Prostate gland (tissue), 2 donors: ENCODE measurements around the gene CTBP2. TPM values are rescaled to one million over a fixed set of nuclear protein-coding genes. Genes with fewer than 3 reads are reported as not detected.

Experiments used
- DNase-seq: peaks from one replicate; pipeline ENCODE4 v3.0.0-alpha.2; 2019; ENCODE audit warnings: low spot score
- H3K27ac ChIP-seq, 2 donors: fragments of 200-600 bp; sonication (generic); 2 replicates each; pipeline ENCODE4 v1.5.1; 2017 to 2019
- H3K27me3 ChIP-seq: fragments of 200-600 bp; sonication (generic); replicated peaks from 2 replicates; pipeline ENCODE4 v1.5.1; 2019; ENCODE audit not compliant: insufficient read depth
- H3K36me3 ChIP-seq, 2 donors: fragments of 200-600 bp; sonication (generic); 1 replicate in 1 of 2; 2 replicates in 1 of 2; pipeline versions ENCODE4 v1.5.1 to v1.8.1; 2017 to 2019
- H3K4me1 ChIP-seq: fragments of 200-600 bp; sonication (generic); replicated peaks from 2 replicates; pipeline ENCODE4 v1.5.1; 2019
- H3K4me3 ChIP-seq, 2 donors: fragments of 200-600 bp; sonication (generic); 2 replicates each; pipeline ENCODE4 v1.5.1; 2017 to 2019
- H3K9me3 ChIP-seq: fragments of 200-600 bp; sonication (generic); 2 replicates; pipeline ENCODE4 v1.5.1; 2017
- POLR2A ChIP-seq: fragments of 450-650 bp; IDR thresholded peaks from one replicate; pipeline ENCODE4 v1.6.1; 2016; ENCODE audit warnings: antibody characterized with exemption, mild to moderate bottlenecking
- POLR2AphosphoS5 ChIP-seq: sonication (generic); formaldehyde crosslinking; IDR thresholded peaks from one replicate; pipeline ENCODE4 v1.6.1; 2017; ENCODE audit warnings: antibody characterized with exemption
- WGBS: methylation state at CpG from one replicate; pipeline ENCODE4 v1.1.5; 2018; 5-methylcytosine and 5-hydroxymethylcytosine counted together
- intact Hi-C: fragments of 100-400 bp; cut with DNase I; formaldehyde crosslinking; loops from one replicate; pipeline ENCODE4 v1.14.2; 2022
- total RNA-seq, 2 donors: library from RNA; depleted of rRNA; stranded (reverse); fragments of >200 nt; gene quantifications; one replicate each; pipeline ENCODE4 v1.1.0, GENCODE V29; 2016
- TF ChIP-seq, protein P1 (sequence below), 4 experiments: fragments of 200-600 bp in 2 of 4; fragments of 450-650 bp in 2 of 4; sonication (generic) in 2 of 4; IDR thresholded peaks; 1 replicate in 3 of 4; 2 replicates in 1 of 4; pipeline ENCODE4 v1.5.1; 2016 to 2019; ENCODE audit warnings: antibody characterized with exemption in 4 of 4, mild to moderate bottlenecking in 2 of 4, moderate library complexity in 2 of 4

The CTBP2 gene
- total RNA-seq, 2 donors from 2014 or later: 70.2 to 89.7 TPM

DNA sequence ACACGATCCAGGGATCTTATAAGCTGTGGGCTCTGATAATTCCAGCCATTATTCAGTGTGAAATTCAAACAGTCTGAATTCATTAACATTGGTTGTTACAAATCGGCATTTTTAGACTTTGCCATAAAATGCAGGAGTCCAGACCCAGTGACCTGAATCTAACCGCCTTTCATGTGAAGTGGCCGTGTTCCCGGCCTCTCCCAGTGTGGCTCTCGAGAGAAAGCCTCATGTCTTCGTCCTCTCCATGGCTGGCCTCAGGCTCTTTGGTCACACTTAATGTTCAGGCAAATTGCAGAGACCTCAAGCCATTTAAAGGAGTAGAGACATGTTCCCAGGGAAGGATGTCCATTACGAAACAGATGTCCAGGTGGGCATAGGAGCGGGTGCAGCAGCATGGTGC lies 59.3 kb downstream of the CTBP2 start:
- H3K36me3 ChIP-seq: no peaks in the 10 kb centered on the region
- TF ChIP-seq POLR2AphosphoS5: no peak
- TF ChIP-seq, protein P1, sequence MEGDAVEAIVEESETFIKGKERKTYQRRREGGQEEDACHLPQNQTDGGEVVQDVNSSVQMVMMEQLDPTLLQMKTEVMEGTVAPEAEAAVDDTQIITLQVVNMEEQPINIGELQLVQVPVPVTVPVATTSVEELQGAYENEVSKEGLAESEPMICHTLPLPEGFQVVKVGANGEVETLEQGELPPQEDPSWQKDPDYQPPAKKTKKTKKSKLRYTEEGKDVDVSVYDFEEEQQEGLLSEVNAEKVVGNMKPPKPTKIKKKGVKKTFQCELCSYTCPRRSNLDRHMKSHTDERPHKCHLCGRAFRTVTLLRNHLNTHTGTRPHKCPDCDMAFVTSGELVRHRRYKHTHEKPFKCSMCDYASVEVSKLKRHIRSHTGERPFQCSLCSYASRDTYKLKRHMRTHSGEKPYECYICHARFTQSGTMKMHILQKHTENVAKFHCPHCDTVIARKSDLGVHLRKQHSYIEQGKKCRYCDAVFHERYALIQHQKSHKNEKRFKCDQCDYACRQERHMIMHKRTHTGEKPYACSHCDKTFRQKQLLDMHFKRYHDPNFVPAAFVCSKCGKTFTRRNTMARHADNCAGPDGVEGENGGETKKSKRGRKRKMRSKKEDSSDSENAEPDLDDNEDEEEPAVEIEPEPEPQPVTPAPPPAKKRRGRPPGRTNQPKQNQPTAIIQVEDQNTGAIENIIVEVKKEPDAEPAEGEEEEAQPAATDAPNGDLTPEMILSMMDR (IDR thresholded peaks at IDR 0.05): no peak
- no peak for TF ChIP-seq POLR2A
- no peaks in the 10 kb centered on the region for H3K27me3 ChIP-seq
- no peaks in the 10 kb centered on the region for H3K4me1 ChIP-seq
- no peak for DNase-seq
- H3K9me3 ChIP-seq: no peaks in the 10 kb centered on the region
- intact Hi-C loops: no loop called here
- no peak overlapping the region for H3K27ac ChIP-seq
- H3K4me3 ChIP-seq: no peak overlapping the region
- 78% methylated on average over 9 of the region's 9 CpGs for WGBS

DNA sequence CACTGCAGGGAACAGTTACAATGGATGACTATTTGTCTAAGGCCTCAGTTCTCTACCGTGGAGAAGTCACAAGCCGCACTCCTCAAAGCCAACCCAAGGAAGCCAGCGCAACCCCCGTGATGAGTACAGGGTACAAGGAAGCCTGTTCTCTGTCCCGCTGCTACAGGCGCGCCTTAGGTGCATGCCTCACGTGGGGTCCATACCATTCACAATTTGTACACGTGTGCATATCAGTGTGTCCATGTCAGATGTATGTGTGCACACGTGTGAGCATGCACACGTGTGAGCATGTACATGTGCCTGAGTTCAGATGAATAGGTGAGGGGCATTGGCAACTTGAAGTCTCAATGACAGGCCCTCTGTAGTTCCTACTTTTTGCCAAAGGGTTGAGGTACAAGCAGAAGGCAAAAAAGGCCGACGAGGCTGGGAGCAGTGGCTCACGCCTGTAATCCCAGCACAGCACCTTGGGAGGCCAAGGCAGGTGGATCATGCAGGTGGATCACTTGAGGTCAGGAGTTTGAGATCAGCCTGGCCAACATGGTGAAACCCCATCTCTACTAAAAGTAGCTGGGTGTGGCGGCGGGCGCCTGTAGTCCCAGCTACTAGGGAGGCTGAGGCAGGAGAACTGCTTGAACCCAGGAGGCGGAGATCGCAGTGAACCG lies 62.8 kb downstream of the CTBP2 start:
- Histone ChIP-seq H3K27ac (no peak overlapping the region), H3K4me3 (no peak overlapping the region), H3K9me3 (no peaks in the 10 kb centered on the region), H3K27me3 (no peaks in the 10 kb centered on the region), H3K4me1 (no peaks in the 10 kb centered on the region), H3K36me3 (no peaks in the 10 kb centered on the region)
- intact Hi-C loops: no loop called here
- WGBS: 89% methylated on average over 20 of the region's 20 CpGs
- TF ChIP-seq, protein P1 (IDR thresholded peaks at IDR 0.05): no peak
- no peak for TF ChIP-seq POLR2AphosphoS5
- no peak for TF ChIP-seq POLR2A
- no peak for DNase-seq

DNA sequence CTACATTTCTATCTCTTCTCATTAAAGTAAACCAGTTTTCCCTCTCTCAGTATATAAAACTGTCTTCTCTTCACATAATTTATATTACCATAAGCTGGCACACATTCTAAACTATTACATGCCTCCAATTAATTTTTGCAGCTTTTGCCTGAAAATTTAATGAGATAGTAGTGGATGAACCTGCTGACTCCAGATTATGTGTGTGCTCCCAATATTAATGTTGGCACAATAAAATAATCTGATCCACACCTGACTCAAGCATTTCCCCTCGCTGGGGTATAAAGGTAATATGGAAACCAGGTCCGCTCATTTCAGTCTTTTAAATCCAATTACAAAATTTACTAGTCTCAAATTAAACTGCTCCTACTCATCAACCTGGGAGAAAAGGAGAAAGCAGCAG lies 63.4 kb downstream of the CTBP2 start:
- no peaks in the 10 kb centered on the region for H3K9me3 ChIP-seq
- WGBS: 68% methylated on average over 2 of the region's 2 CpGs
- no peaks in the 10 kb centered on the region for H3K4me1 ChIP-seq
- no peak overlapping the region for H3K4me3 ChIP-seq
- DNase-seq: no peak
- TF ChIP-seq POLR2A (no peak), POLR2AphosphoS5 (no peak)
- TF ChIP-seq, protein P1 (IDR thresholded peaks at IDR 0.05): no peak
- H3K27ac ChIP-seq: no peak overlapping the region
- no peaks in the 10 kb centered on the region for H3K36me3 ChIP-seq
- no peaks in the 10 kb centered on the region for H3K27me3 ChIP-seq
- intact Hi-C loops: no loop called here

DNA sequence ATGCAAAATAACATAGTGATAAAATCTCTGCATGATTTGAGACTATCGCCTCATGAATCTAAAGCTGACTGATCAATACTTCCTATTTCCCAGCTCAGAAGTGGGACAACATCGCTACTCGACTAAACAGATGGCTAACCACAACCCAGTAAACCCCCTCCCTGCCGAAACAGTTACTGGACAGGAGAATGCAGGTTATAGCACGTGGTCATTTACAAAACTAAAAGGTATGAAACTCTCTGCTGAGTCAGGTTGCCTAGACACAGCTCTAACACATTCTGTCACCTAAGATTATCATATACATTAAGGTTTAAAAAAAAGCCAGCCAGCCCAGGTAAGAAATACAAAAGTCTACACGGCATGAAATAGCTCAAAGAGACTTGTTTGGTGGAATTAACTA lies 64.0 kb downstream of the CTBP2 start:
- Histone ChIP-seq H3K36me3 (no peaks in the 10 kb centered on the region), H3K9me3 (no peaks in the 10 kb centered on the region), H3K4me1 (no peaks in the 10 kb centered on the region), H3K4me3 (no peak overlapping the region), H3K27me3 (no peaks in the 10 kb centered on the region), H3K27ac (no peak overlapping the region)
- no peak for TF ChIP-seq POLR2AphosphoS5
- no peak for TF ChIP-seq POLR2A
- TF ChIP-seq, protein P1 (IDR thresholded peaks at IDR 0.05): no peak
- 35% methylated on average over 6 of the region's 6 CpGs for WGBS
- no peak for DNase-seq
- intact Hi-C loops: no loop called here

DNA sequence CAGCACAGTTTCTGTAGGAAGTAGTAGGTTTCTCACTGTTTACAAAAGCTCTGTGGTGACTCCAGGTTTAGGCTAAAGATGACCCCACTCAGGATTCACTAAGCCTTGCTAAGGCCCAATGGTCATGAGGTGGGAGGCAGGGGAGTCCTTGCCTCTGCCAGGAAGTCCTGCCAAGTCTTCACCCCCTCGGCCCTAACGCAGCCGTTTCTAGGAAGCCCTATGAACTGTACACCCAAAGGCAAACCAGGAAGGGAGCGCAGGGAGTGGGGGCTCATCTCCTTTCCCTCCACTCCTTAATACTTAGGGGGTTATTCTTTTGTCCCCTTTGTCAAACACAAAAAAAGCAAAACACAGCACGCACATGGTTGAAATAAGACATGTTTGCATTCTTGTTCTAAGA lies 64.6 kb downstream of the CTBP2 start:
- no peak for DNase-seq
- H3K27me3 ChIP-seq: no peaks in the 10 kb centered on the region
- H3K4me3 ChIP-seq: no peak overlapping the region
- H3K9me3 ChIP-seq: no peaks in the 10 kb centered on the region
- no peaks in the 10 kb centered on the region for H3K36me3 ChIP-seq
- H3K4me1 ChIP-seq: no peaks in the 10 kb centered on the region
- 41% methylated on average over 5 of the region's 5 CpGs for WGBS
- intact Hi-C loops: no loop called here
- H3K27ac ChIP-seq: no peak overlapping the region
- TF ChIP-seq POLR2A (no peak), POLR2AphosphoS5 (no peak)
- TF ChIP-seq, protein P1 (IDR thresholded peaks at IDR 0.05): no peak
